Activated CD8-positive, alpha-beta memory T cell treated with anti-CD3 and anti-CD28 coated beads for 48 hours (primary cell): ENCODE data around the gene GBX2.

Experiments used
- DNase-seq, 3 experiments: peaks; one replicate each; pipeline ENCODE4 v3.0.0-alpha.2; 2020; ENCODE audit warnings: low read depth in 2 of 3, low spot score in 2 of 3

GBX2 gene

DNA sequence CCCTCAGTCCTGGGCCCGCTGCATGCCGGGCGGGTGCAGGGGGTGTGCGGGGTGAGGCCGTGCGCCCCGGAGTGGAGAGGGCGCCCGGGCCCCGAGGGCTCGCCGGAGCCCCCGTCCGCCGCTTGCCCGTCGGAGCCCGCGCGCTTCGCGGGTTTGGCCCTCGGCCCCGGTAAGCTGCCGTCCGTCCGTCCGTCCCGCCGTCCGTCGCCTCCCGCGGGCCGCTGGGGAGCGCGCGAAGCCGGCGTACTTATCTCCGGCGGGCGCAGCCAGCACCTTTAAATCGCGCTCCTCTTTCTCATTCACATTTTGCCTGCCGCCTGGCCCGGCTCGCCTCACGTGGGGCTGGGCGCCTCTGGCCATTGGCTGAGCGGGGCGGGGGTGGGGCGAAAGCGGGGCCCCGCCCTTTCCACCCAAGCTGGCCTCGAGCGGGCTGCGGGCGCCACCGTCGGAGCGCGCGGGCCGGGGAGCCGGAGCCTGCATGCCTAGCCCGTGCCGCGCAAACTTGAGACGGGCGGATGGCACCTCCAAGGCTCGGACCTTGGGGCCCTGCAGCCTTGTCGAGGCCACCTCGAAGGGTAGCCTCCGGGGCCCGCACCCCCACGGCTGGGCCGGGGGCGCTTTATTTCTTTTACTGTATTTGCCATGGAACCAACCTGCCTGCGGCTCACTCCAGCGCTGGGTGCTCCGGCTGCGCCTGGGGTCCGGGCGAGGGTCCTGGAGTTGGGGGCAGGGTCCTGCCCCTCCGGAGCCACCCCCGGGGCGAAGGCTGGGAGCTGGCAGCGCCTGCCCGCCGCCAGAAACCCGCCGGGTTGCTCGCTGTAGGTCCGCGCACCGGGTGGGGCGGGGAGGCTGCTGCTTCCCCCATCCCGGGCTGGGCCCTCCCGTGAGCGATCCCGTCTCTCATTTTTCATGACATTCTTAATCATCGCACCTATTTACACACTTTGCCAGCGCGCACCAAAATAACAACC lies at the start of gene GBX2:
Gene GBX2, minus strand, starts transcription at position 277 of the 971 bp plus-strand sequence. CDS start 415 bp downstream, outside the sequence.
- DNase-seq, result no peak

DNA sequence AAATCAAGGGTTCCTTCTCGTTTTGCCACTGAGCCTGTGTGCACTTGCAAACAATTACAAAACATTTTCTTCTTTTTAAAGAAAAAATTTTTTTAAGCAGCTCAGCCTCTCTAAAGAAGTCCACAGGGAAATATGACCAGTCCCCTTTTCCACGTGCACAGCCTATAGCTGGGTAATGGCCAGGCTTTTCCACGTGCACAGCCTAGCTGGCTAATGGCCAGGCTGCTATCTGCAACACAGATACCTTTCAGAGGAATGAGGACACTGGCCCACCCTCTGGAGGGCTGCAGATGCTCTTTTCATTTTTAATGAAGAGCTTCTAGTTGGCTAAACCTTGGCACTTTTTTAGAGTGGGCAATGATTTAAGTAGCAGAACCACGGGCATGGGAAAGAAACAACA lies 49.7 kb upstream of the GBX2 start:
- no peak for DNase-seq

DNA sequence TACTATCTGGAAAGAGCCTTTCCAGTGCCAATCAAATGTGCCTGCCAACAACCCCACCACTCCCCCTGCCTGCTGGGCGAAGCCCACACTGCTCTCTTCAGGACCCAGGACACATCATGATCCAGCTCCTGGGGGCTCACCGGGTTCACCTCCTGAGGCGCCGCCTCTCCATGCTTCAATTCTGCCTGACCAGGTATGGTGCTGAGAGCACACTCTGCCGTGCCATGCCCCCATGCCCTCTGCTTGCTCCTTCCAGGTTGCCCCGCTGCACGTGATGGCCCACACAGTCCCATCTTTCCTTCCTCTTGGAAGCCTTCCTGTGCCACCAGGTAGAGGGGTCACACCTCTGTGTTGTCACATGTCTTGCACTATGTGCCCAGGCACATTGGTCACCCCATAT lies 48.5 kb upstream of the GBX2 start:
- no peak for DNase-seq

DNA sequence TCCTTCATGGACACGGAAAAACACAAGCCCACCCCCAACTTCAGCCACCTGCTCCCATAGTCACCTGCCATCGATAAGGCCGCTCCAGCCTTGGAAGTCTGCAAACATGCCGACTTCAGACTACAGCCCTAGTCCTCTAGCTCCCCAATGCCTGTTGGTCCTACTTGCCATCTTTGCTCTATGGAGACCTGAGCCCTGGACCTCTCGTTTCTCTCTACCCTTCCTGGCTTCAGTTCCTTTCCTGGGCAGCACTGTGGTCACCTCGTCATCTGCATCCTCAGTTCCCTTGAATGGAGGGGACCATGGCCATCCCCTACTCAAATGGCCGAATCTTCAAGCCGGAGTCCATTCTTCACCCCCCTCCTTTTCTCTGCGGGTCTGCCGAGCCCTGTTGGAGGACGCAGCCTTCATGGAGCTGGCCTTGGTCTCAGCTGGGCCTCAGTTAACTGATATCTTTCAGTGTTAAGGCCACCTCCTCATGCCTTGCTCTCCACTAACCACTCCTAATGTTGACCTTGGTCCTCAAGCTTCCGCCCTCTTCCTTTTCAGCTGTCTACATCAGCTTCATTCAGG lies 47.7 kb upstream of the GBX2 start:
- no peak for DNase-seq

DNA sequence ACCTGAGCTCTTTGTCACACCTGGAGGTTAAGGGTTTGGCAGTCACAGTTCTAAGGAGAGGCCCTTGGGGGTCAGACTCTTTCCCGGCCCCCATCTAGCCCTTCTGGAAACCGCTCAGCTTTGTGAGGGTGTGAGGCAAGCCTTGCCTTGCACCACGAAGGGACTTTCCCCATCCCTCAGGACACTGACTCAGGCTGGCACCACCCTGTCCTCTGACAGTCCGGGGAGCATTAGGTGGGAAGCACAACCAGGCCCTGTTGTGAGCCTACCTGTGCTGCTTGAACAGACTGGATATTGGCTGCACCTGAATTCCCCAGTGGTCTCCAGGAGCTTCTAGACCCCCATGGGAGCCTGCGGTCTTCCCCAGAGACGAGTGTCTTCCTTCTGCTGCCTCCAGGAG lies 47.0 kb upstream of the GBX2 start:
- no peak for DNase-seq

DNA sequence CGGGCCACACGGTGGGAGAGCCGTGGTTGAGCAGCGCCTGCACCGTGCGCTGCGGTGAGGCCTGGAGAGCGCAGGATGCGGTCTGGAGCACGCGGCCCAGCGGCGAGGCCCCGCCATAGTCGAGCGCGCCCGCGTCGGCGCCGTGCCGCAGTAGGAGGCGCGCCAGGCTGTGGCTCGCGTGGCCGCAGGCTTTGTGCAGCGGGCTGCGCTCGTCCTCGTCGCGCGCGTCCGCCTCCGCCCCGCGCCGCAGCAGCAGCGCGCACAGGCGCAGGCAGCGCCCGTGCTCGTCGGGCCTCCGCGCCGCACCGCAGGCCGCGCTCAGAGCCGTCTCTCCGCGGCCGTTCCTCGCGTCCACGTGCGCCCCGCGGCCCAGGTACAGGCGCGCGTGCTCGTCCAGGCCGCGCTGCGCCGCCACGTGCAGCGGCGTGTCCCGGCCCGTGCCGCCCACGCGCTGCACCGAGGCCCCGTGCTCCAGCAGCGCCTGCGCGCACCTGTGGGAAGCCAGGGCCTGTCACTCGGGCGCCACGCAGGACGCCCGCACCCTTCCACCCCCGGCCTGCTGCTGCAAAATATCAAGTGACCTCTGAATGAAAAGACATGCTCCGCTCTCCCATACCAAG lies 46.3 kb upstream of the GBX2 start:
- DNase-seq, result no peak

DNA sequence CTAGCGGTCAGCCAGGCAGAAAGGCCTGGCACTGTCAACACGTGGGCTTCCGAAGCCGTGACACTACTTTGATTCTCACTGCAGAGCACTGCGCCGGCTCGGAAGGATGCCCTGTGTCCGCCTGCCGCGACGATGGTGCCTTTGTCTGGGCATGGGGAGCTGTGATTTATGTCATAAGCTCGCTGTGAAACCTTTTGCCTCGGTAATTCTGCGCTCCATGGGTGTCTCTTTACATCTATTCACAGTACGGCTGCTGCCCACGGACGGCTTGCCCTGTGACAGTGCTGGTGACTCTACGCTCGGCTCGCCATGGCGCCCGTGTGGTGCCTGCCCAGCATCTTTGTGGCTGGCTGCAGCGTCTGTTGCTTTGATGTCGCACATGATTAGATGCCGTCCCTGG lies 43.1 kb upstream of the GBX2 start:
- DNase-seq, result no peak

DNA sequence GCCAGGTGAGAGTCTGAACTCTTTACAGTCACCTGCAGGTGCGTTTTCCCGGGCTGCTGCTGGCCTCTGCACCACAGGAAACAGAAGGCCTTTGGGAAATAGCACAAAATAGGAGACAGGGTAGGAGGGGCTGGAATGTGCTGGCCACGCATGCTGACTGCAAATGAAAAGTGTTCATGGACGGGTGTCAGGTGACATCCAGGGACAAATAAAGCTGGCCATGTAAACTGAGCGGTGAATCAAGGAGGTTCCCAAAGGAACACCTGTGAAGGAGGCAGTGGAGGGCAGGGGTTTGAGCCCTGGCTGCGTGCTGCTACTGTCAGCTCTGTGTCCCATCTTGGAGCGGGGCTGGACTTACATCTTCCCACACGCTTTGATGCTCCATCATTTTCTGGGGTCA lies 42.4 kb upstream of the GBX2 start:
- DNase-seq, result no peak

DNA sequence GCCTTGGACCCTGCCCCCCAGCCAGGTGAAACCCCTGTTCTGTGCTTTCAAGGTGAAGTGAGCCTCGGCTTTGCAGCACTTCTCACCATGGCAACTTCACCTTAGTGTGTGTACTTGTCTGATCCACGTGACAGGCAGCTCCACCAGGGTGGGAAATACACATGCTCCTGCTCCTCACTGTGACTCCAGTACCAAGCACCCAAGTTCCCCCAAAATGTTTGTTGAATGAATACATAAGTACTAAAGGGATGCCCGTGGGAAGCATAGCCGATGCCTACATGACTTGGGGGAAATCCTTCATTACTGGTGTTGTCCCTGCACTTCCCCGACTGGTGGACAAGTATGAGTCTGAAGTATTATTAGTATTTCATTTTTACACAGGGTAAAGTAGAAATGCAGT lies 41.8 kb upstream of the GBX2 start:
- DNase-seq, result no peak

DNA sequence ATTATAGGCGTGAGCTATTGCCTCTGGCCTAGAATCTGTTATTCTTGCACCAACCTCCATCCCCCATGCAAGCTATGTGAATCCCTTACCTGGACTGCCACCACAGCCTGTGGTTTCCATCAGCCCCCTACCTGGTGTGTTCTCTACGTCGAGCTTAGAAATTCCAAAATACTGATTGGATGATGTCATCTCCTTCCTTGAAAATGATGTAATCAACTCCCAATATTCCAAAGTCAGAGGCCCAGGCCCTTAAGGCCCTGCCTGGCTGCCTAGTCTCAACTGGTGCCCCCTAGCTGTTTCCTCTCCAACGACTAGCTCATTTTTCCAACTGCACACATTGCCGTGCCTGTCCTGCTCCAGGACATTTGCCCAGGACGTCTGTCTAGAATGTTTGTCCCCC lies 41.3 kb upstream of the GBX2 start:
- DNase-seq, result no peak

DNA sequence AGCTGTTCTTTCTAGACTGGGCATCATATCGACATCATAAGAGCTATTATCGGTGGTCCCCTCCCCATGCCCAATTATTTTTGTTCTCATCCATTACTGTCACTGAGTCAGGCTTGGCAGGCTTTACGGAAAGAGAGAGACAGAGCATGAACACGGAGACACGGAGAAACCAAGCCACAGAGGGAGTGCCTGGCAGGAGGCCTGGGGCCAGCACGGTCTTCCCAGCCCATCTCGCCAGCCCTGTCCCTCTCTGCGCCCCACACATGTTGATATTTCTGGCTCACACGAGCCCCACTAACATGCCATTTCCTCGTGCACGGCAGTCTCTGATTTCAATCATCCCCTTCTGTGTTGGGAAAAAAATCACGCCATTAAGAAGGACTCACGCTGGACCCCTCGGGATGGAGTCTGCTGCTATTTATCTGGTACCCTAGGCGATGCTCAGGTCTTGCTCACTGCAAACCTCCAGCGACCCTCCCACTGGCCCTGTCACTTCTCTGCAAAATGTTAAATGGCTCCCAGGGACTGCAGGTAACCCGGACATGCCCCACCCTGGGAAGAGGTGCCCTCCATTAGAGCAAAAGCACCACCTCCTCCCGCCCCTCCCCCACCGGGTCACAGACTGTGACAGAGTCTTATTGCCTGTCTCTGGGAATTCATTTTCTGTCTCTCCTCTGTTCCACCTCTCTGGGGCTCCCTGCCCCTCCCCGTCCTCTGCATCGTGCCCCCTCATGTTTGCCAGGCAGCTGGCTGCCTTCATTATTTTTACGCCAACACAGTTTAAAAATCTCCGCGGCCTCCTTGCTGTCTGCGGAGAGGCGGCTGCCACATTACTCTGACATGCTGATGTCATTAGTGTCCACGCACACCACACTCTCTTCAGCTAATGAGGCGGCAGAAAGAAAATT lies 40.1 kb upstream of the GBX2 start:
- DNase-seq, result no peak

DNA sequence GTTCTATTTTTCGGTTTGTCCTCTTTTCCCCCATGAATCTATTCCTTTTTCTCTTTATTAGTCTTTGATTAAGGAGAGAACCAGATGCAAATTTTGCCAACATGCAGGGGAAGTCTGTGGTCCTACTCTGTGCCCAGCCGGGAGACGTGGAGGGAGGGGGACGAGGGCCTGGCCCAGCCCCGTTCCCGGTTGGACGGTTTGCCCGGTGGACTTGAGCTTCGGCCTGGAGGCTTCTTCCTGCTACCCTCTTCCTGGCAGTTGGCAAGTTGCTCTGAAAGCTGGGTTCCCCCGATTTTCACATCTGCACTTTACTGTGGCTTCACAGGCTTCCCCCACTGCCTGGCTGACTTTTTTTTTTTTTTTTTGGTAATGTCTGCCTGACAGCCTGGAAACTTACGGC lies 39.3 kb upstream of the GBX2 start:
- DNase-seq, result no peak

DNA sequence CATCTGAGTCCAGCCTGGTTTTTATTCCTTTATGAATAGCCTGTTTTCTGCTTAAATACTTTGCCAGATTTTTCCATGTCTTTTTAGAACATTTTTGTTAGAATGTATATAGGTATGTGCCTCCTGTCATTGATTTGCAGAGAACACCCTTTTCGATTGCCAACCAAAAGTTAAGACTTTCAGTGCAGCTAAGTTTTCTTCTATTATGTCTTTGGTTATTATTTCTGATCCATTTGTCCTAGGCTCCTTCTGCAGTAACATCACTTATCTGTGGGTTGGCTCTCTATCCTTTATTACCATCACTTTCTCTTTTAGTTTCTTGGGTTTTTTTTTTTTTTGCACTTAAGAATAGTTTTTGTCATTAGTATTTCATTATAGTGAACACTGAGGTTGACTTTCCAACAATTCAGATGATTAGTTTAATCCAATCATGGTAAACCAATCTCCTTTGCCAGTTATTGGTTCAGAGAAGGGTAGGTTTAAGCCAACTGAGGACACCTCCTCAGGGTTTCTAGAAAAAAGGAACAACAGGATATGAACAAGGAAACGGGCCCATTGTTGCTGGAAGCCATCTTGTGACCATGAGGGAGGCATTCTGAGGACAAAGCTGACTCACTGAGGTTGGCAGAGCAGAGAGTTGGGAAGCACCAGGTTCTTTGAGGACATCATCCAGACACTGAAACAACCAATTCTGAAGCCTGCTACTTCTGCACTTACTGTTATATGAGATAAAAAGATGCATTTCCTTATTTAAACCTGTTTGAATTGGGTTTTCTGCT lies 37.9 kb upstream of the GBX2 start:
- DNase-seq, result no peak

DNA sequence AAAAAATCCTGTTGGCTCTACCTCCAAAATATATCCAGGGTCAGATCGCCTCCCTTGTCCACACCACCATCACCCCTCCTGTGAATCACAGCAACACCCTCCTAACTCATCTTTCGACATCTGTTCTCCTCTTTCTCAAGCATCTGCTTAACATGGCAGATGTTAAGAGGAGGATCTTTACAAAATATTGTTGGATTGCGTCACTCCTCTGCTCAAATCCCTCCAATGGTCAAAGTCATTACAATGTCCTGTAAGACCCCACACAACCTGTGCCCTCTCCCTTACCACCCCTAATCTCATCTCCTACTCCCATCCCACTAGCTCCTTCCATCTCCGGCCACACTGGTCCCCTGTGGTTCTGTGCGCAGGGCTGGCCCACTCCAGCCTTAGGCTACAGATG lies 36.8 kb upstream of the GBX2 start:
- no peak for DNase-seq

DNA sequence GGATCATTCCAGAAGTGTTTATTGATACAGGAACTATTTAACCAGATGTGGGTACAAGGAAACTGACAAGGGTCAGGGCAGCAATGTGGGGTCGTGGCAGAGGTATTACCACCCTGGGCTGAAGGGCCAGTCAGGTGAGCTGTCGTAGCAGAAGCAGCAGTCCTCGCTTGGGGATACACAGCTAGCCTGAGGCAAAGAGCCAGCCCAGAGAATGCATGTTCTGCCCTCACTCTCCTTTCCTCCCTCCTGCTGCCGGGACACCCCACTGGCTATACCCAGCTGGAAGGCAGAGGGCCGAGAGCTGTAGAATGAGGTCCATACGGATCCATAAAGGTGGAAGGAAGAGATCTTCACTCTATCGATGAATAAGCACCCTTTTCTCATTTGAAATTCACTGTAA lies 32.2 kb upstream of the GBX2 start:
- DNase-seq, result no peak

DNA sequence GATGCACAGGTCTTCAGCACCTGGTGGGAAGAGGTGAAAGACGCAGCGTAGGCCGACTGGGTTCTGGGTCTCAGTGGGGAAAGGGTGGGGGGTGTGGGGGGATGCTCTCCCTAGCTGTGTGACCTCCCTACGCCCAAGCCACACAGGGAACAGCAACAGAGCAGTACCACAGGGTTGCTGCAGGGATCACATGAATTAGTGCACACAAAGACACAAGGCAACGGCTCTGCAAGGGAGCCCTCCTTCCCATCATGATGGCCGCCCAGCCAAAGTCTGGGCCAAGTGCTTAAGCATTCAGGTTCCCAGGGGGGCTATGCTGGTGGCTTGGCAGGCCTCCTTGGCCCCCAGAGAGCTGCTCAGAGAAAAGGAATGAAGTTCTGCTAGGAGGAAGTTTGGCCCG lies 28.2 kb upstream of the GBX2 start:
- no peak for DNase-seq

DNA sequence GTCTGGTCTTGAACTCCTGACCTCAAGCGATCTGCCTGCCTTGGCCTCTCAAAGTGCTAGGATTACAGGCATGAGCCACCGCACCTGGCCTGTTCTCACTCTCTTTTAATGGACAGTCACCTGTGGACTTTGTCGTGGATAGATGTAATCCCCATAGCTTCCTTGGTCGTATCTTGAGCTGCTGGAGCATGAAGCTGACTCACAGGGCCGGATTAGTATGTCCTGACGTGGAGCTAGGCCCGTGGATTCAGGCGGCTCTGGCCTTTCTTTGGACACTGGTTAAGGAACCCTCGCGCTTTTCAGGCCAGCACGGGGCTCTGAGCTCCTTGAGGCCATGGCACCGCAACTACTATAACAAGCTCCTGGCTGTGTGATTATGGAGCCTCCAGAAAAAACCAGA lies 27.5 kb upstream of the GBX2 start:
- DNase-seq, result no peak

DNA sequence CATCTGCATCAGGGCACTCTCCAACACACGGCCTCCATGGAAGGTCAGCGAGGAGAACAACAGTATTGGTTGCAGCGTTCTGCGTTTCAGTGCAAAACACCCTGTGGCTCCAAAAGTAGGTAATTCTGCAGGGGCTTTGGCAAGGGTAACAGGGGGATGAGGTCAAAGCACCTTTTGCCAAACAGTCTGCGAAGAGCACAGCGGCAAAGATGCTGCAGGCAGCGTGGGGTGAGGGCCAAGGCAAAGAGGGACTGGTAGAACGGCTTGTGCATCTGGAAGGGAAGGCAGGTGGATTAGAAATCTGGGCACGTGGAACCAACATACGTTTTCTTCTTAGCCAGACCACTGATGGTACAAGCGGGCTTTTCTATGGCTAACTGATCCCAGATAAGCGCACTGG lies 26.6 kb upstream of the GBX2 start:
- DNase-seq, result no peak

DNA sequence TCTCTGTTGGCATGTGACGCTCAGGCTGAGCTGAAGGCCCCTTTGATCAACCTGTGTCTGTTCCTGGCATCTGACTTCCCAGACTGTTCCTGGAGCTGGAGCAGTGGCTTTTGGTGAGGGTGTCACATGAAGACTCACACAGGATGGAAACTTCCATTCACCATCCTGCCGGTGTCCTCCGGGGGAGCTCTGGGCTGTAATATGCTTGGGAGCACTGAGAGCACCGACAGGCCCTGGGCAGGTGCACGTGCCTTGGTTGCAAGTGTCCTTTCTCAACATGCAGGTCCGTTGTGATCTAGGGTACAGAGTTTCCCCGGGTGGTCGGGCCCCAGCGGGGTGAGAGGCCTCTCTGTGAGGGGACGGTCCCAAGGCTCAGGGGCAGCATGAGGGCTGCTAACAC lies 24.8 kb upstream of the GBX2 start:
- DNase-seq, result no peak

DNA sequence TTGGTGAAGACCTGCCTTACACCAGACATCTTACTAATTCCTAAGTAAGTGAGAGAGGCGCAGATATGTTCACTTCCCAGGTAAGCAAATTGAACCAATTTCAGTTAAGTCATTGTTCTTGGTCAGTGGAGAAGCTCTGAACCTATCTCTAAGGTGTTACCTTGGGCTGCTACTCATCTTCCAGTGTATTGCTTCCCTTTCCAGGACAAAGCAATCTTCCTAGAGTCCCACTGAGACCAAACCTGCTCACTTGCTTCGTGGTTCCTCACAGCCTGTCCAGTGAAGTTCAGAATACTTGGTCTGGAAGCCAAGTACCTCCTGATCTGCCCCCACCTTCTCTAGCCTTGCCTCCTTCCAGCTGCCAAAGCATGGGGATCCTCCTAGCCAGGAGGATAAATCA lies 22.5 kb upstream of the GBX2 start:
- no peak for DNase-seq

DNA sequence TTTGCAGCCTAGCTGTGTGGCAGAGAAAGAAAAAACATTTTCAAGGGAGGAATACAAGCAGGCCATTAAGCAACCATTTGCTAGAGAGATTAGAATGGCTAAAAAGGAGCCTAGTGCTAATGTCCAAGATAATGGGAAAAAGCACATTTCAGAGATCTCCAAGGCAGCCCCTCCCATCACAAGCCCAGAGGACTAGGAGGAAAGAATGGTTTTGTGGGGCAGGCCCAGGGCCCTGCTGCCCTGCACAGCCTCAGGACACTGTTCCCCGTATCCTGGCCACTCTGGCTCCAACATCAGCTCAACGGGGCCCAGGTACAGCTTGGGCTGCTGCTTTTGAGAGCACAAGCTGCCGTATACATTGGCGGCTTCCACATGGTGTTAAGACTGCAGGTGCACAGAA lies 16.5 kb upstream of the GBX2 start:
- no peak for DNase-seq
